Activated CD4-positive, alpha-beta T cell treated with anti-CD3 and anti-CD28 coated beads, Interleukin-2, amount 50 U/mL, for 16 hours (primary cell): ENCODE measurements around the gene VIPR2.
"Not testable (repeated sequence)": the region's sequence is repeated elsewhere in the genome, so short reads cannot be mapped to it uniquely, and the experiment has no call there.

Source experiments
- DNase-seq: peaks from one replicate; pipeline ENCODE4 v3.0.0-alpha.2; 2020

The VIPR2 gene

GRCh38 chr7:159020987-159021386 lies 123.7 kb downstream of the VIPR2 start:
- no peak for DNase-seq

GRCh38 chr7:159019111-159019510 lies 125.6 kb downstream of the VIPR2 start:
- DNase-seq: no peak

GRCh38 chr7:159017741-159018140 lies 126.9 kb downstream of the VIPR2 start:
- peak; percentile 25 for DNase-seq

- DNase-seq: no peak
These were observed 127.5 kb downstream of the VIPR2 start for GRCh38 chr7:159017210-159017609.

GRCh38 chr7:159016591-159016990 lies 128.1 kb downstream of the VIPR2 start:
- DNase-seq: no peak

- no peak for DNase-seq
These were observed 128.9 kb downstream of the VIPR2 start for GRCh38 chr7:159015454-159016410.

GRCh38 chr7:159015081-159015453 lies 129.6 kb downstream of the VIPR2 start:
- no peak for DNase-seq

- no peak for DNase-seq
These were observed 130.2 kb downstream of the VIPR2 start for GRCh38 chr7:159014297-159015062.

GRCh38 chr7:159013825-159014289 lies 130.8 kb downstream of the VIPR2 start:
- no peak for DNase-seq

GRCh38 chr7:159013181-159013690 lies 131.4 kb downstream of the VIPR2 start:
- DNase-seq: no peak

- no peak for DNase-seq
These were observed 132.2 kb downstream of the VIPR2 start for GRCh38 chr7:159012353-159013069.

GRCh38 chr7:159011722-159012022 lies 133.0 kb downstream of the VIPR2 start:
- DNase-seq: no peak

GRCh38 chr7:159010937-159011721 lies 133.5 kb downstream of the VIPR2 start:
- no peak for DNase-seq

- DNase-seq: no peak
These were observed 134.3 kb downstream of the VIPR2 start for GRCh38 chr7:159010411-159010810.

- DNase-seq: no peak
These were observed 134.7 kb downstream of the VIPR2 start for GRCh38 chr7:159009951-159010350.

- no peak for DNase-seq
These were observed 136.2 kb downstream of the VIPR2 start for GRCh38 chr7:159008417-159008816.

GRCh38 chr7:159007996-159008389 lies 136.7 kb downstream of the VIPR2 start:
- DNase-seq: no peak

GRCh38 chr7:159007364-159007995 lies 137.2 kb downstream of the VIPR2 start:
- DNase-seq: no peak

GRCh38 chr7:159006610-159007130 lies 138.0 kb downstream of the VIPR2 start:
- no peak for DNase-seq

- DNase-seq: not testable (repeated sequence)
These were observed 138.6 kb downstream of the VIPR2 start for GRCh38 chr7:159006022-159006609.

GRCh38 chr7:159005618-159006017 lies 139.0 kb downstream of the VIPR2 start:
- DNase-seq: no peak
